Testis (tissue), 2 donors: ENCODE measurements around the gene FXR1.

Experiments used
- CTCF ChIP-seq, 3 experiments: fragments of 450-650 bp in 2 of 3; fragments of 200-600 bp in 1 of 3; sonication (generic) in 1 of 3; IDR thresholded peaks; one replicate each; pipeline ENCODE4 v1.5.1; 2016 to 2019; ENCODE audit warnings: antibody characterized with exemption in 3 of 3, mild to moderate bottlenecking in 2 of 3, moderate library complexity in 1 of 3
- POLR2A ChIP-seq: fragments of 450-650 bp; IDR thresholded peaks from one replicate; pipeline ENCODE4 v1.6.1; 2017; ENCODE audit warnings: antibody characterized with exemption, mild to moderate bottlenecking, moderate library complexity

DNA sequence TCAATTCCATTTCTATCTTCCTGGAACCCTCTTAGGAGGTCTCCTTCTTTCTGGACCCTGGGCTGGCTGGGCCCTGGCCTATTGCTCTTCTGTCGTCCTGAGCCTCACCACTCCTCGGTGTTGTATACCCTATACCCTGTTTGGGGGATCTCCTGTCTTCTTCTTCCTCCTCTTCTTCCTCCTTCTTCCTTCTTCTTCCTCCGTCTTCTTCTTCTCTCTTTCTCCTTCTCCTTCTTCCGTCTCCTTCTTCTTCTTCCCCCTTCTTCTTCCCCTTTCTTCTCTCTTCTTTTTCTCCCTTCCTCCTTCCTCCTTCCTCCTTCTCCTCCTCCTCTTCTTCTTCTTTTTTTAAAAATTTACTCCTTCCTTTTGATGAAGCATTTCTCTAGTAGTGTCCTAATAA lies 30.4 kb upstream of the FXR1 start:
- TF ChIP-seq POLR2A (no peak), CTCF (IDR thresholded peaks at IDR 0.05) (no peak)
